ENCODE results near the gene CD4.

Gene CD4

DNA sequence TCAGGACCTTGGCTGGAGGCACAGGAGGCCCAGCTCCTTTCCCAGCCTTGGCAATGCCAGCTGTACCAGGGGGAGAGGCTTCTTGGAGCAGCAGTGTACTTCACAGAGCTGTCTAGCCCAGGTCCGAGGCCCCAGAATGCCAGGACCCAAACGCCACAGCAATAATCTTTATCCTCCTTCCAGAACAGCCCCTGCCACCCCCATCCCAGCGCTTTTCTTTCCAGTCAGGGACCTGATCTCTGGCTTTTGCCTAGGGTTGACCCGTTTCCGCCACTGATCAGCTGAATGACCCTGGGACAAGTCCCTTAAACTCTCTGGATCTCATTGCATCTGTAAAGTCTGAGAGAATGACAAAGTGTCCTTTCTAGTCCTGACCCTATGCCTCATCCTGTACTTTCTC is 11.9 kb upstream of the CD4 start:
- Histone ChIP-seq H3K4me1 (peaks cover 13% of the 10 kb centered on the region), H3K79me2 (no peaks in the 10 kb centered on the region), H3K27ac (no peak overlapping the region), H3K9ac (no peak overlapping the region), H3K4me3 (ENCODE audit: low read depth, low read length) (no peak overlapping the region), H2AFZ (no peak overlapping the region), H3K27me3 (ENCODE audit: control insufficient read depth, insufficient read depth, low read length) (no peaks in the 10 kb centered on the region), H3K9me3 (ENCODE audit: control insufficient read depth, low read length) (no peaks in the 10 kb centered on the region), H3K4me2 (ENCODE audit: low read length) (no peak overlapping the region), H3K36me3 (ENCODE audit: control insufficient read depth, insufficient read depth, low read length) (no peaks in the 10 kb centered on the region)
- no peak for TF ChIP-seq CTCF (IDR thresholded peaks at IDR 0.05)

DNA sequence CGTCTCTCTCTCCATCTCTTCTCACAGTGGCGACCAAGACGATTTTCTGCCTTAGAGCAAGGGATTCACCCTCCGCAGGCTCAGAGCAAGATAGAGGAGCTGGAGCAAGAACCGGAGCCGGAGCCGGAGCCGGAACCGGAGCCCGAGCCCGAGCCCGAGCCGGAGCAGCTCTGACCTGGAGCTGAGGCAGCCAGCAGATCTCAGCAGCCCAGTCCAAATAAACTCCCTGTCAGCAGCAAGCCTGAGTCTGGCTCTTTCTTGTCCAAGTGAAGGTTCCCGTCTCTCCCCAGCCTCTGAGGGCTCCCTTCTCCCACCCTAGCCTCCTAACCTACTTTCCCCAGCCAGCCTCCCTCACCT is 11.1 kb upstream of the CD4 start:
- peak overlapping the region; percentile 82 for H3K4me2 ChIP-seq (ENCODE audit: low read length)
- H3K9me3 ChIP-seq (ENCODE audit: control insufficient read depth, low read length) = no peaks in the 10 kb centered on the region
- peaks cover 13% of the 10 kb centered on the region for H3K4me1 ChIP-seq
- no peaks in the 10 kb centered on the region for H3K27me3 ChIP-seq (ENCODE audit: control insufficient read depth, insufficient read depth, low read length)
- no peaks in the 10 kb centered on the region for H3K79me2 ChIP-seq
- no peak for TF ChIP-seq CTCF (IDR thresholded peaks at IDR 0.05)
- H3K27ac ChIP-seq = peak overlapping the region; percentile 77
- no peaks in the 10 kb centered on the region for H3K36me3 ChIP-seq (ENCODE audit: control insufficient read depth, insufficient read depth, low read length)
- H2AFZ ChIP-seq = peak overlapping the region; percentile 71
- H3K9ac ChIP-seq = no peak overlapping the region
- peak overlapping the region; percentile 41 for H3K4me3 ChIP-seq (ENCODE audit: low read depth, low read length)

DNA sequence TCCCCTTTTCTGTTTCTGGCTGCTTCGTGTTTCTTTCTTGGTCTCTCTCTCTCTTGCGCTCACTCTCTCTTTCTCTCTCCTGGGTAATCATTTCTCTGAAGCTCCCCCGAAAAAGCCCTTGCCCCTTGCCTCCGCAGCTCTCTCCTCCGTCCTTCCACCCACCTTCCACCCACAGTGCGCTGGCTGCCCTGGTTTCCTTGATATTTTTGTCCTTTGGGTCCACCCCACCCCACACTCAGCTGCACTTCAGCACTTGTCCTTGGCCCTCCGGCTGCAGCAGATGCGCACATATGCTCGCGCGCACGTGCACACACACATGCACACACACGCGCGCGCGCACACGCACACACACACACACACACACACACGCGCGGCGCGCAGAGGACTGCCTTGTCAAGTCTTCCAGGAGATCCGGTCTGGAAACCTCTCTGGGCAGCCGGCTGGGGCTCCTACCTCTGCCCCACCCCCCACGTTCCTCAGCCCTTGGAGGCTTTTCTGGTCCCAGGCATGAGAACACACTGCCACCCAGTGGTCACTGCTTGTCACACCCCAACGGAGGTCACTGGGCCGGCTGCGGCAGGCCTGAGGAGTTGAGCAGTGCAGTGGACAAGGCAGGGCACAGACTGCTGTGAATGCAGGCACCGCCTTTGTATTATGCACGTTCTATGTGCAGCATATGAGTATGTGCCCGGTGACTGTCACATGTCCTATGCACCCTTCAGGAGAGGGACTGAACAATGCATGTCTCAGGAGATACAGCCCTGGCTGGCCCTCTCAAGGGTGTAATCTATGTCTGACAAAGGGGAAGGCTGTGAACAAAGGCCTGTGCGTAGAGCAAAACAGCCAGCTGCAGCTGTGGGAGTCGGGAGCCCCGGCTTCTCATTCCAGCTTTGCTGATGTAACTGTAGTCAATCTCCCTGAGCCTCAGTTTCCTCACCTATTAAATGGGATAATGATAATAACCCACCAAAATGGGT is 10.5 kb upstream of the CD4 start:
- peaks cover 13% of the 10 kb centered on the region for H3K4me1 ChIP-seq
- H3K79me2 ChIP-seq = no peaks in the 10 kb centered on the region
- H3K4me3 ChIP-seq (ENCODE audit: low read depth, low read length) = peak overlapping the region; percentile 41
- peak overlapping the region; percentile 71 for H2AFZ ChIP-seq
- TF ChIP-seq CTCF (IDR thresholded peaks at IDR 0.05) = peak; percentile 99
- no peaks in the 10 kb centered on the region for H3K36me3 ChIP-seq (ENCODE audit: control insufficient read depth, insufficient read depth, low read length)
- no peak overlapping the region for H3K9ac ChIP-seq
- H3K27me3 ChIP-seq (ENCODE audit: control insufficient read depth, insufficient read depth, low read length) = no peaks in the 10 kb centered on the region
- H3K9me3 ChIP-seq (ENCODE audit: control insufficient read depth, low read length) = no peaks in the 10 kb centered on the region
- peak overlapping the region; percentile 77 for H3K27ac ChIP-seq
- H3K4me2 ChIP-seq (ENCODE audit: low read length) = peak overlapping the region; percentile 82

- H3K9ac ChIP-seq = no peak overlapping the region
- no peak overlapping the region for H3K27ac ChIP-seq
- TF ChIP-seq CTCF (IDR thresholded peaks at IDR 0.05) = no peak
- H3K4me1 ChIP-seq = peaks cover 17% of the 10 kb centered on the region
- H3K4me3 ChIP-seq (ENCODE audit: low read depth, low read length) = no peak overlapping the region
- H3K79me2 ChIP-seq = no peaks in the 10 kb centered on the region
- H3K27me3 ChIP-seq (ENCODE audit: control insufficient read depth, insufficient read depth, low read length) = no peaks in the 10 kb centered on the region
- no peaks in the 10 kb centered on the region for H3K9me3 ChIP-seq (ENCODE audit: control insufficient read depth, low read length)
- H3K4me2 ChIP-seq (ENCODE audit: low read length) = no peak overlapping the region
- no peak overlapping the region for H2AFZ ChIP-seq
- H3K36me3 ChIP-seq (ENCODE audit: control insufficient read depth, insufficient read depth, low read length) = no peaks in the 10 kb centered on the region
Observed at GRCh38 chr12:6779708-6780432, 9.5 kb upstream of the CD4 start.

Data from parathyroid adenoma (tissue), 2 donors.